Kidney (tissue), 14 donors: ENCODE results near the gene UBASH3B. TPM values are rescaled to one million over a fixed set of nuclear protein-coding genes. Genes with fewer than 3 reads are reported as not detected.

Experiments
- DNase-seq, 5 donors: peaks; one replicate each; pipeline ENCODE4 v3.0.0-alpha.2; 2013 to 2020
- FAIRE-seq: peaks from 2 replicates; lab custom pipeline; 2012; peaks lifted over from hg19 to GRCh38; lab: Jason Lieb, UNC
- H3K27ac ChIP-seq, 2 donors: one replicate each; pipeline ENCODE4 v1.7.0; 2013; ENCODE audit warnings: low read depth in 2 of 2, low read length in 2 of 2, inconsistent platforms in 1 of 2
- H3K27me3 ChIP-seq: one replicate; pipeline ENCODE4 v1.7.1; 2013; ENCODE audit warnings: low read length, inconsistent platforms; ENCODE audit not compliant: control insufficient read depth, insufficient read depth
- H3K36me3 ChIP-seq, 3 donors: one replicate each; pipeline versions ENCODE4 v1.7.0 to v1.7.1; 2013; ENCODE audit warnings: low read length in 3 of 3, control low read depth in 1 of 3, inconsistent platforms in 1 of 3; ENCODE audit not compliant: insufficient read depth in 3 of 3, control insufficient read depth in 2 of 3
- H3K4me1 ChIP-seq, 3 donors: one replicate each; pipeline versions ENCODE4 v1.7.0 to v1.7.1; 2013; ENCODE audit warnings: low read length in 3 of 3, inconsistent platforms in 1 of 3, low read depth in 1 of 3; ENCODE audit not compliant: control insufficient read depth in 2 of 3, insufficient read depth in 2 of 3
- H3K4me3 ChIP-seq, 3 donors: one replicate each; pipeline versions ENCODE4 v1.7.0 to v1.8.1; 2013; ENCODE audit warnings: low read length in 3 of 3, control low read depth in 1 of 3, inconsistent platforms in 1 of 3
- H3K9ac ChIP-seq, 3 donors: one replicate each; pipeline versions ENCODE4 v1.7.0 to v1.7.1; 2013; ENCODE audit warnings: low read length in 3 of 3, control low read depth in 1 of 3, inconsistent platforms in 1 of 3
- H3K9me3 ChIP-seq, 3 donors: one replicate each; pipeline versions ENCODE4 v1.7.0 to v1.7.1; 2013; ENCODE audit warnings: low read length in 3 of 3, control low read depth in 1 of 3, inconsistent platforms in 1 of 3; ENCODE audit not compliant: control insufficient read depth in 2 of 3, insufficient read depth in 1 of 3
- intact Hi-C: fragments of 100-400 bp; cut with DNase I; formaldehyde crosslinking; loops from one replicate; pipeline ENCODE4 v1.11.1; 2022
- polyA plus RNA-seq: library from polyadenylated mRNA; stranded (reverse); fragments of 350-450 nt; fragmentation: Illumina TruSeq; extraction: RNeasy Lipid Tissue Mini Kit (QIAGEN cat#74804); gene quantifications from one replicate; pipeline ENCODE4 v1.2.3, GENCODE V29; 2014; ENCODE audit warnings: low read depth, low replicate concordance; ENCODE audit not compliant: insufficient read depth
- total RNA-seq: library from RNA; stranded (reverse); fragmentation: NEBNext Ultra II Directional; extraction: Animal tissue kit (Norgen Biotek cat#: 25700); gene quantifications from one replicate; pipeline ENCODE4 v1.2.1, GENCODE V29; 2021
- TF ChIP-seq, protein P1 (sequence below): IDR thresholded peaks from 3 replicates; pipeline ENCODE4 v1.5.1; 2012; ENCODE audit warnings: mild to moderate bottlenecking, moderate library complexity, borderline replicate concordance; ENCODE audit not compliant: insufficient read depth; ENCODE audit errors: extremely low read depth
- donor health status: control.
- donor health status: control.
- donor health status: control.
- donor health status: control.
- donor health status: control.
- donor health status: DM: yes; HTN: yes; CAD: no.
- donor health status: Normal renal cell carcinoma (clear cell type).

Gene UBASH3B
- total and polyA plus RNA-seq, 2 donors from 2014 or later = 0.62 to 22.8 TPM

DNA sequence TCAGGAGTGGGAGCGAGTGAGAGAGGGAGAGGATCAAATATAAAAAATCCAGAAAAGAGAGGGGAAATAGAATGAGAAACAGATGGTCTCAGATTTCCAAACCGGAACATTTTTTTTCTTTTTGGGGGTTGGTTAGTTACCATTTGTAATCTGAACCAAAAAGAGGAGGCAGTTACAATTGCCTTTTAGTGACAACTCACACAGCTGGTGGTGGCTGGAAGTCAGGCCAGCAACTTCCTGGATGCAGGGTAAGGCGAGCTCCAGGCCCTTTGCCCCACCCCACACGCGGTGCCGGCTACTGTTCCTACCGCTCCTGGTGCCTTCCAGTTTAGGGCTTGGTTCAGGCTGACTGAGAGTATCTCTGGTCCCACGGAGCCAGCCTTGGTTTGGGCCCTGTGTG lies 21.0 kb upstream of the UBASH3B start:
- no peak overlapping the region for H3K4me3 ChIP-seq
- H3K36me3 ChIP-seq = no peaks in the 10 kb centered on the region
- H3K27me3 ChIP-seq = no peaks in the 10 kb centered on the region
- FAIRE-seq (no peak), DNase-seq (peak; percentile 44 to 77 (median 60))
- TF ChIP-seq, protein P1, sequence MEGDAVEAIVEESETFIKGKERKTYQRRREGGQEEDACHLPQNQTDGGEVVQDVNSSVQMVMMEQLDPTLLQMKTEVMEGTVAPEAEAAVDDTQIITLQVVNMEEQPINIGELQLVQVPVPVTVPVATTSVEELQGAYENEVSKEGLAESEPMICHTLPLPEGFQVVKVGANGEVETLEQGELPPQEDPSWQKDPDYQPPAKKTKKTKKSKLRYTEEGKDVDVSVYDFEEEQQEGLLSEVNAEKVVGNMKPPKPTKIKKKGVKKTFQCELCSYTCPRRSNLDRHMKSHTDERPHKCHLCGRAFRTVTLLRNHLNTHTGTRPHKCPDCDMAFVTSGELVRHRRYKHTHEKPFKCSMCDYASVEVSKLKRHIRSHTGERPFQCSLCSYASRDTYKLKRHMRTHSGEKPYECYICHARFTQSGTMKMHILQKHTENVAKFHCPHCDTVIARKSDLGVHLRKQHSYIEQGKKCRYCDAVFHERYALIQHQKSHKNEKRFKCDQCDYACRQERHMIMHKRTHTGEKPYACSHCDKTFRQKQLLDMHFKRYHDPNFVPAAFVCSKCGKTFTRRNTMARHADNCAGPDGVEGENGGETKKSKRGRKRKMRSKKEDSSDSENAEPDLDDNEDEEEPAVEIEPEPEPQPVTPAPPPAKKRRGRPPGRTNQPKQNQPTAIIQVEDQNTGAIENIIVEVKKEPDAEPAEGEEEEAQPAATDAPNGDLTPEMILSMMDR = no peak
- no peak overlapping the region for H3K27ac ChIP-seq
- no peaks in the 10 kb centered on the region for H3K4me1 ChIP-seq
- no peaks in the 10 kb centered on the region for H3K9me3 ChIP-seq
- no peak overlapping the region for H3K9ac ChIP-seq
- intact Hi-C loops = loop anchor here (10.0 kb wide), 1 partner anchor 150 kb away; no protein-coding TSS in a partner anchor

GRCh38 chr11:122637541-122637940 lies 18.0 kb upstream of the UBASH3B start:
- H3K4me1 ChIP-seq = no peaks in the 10 kb centered on the region
- H3K36me3 ChIP-seq = no peaks in the 10 kb centered on the region
- H3K9me3 ChIP-seq = no peaks in the 10 kb centered on the region
- TF ChIP-seq, protein P1 = no peak
- no peak overlapping the region for H3K9ac ChIP-seq
- intact Hi-C loops = loop anchor here (10.0 kb wide), 1 partner anchor 147 kb away; no protein-coding TSS in a partner anchor
- H3K27ac ChIP-seq = no peak overlapping the region
- FAIRE-seq (no peak), DNase-seq (no peak)
- no peaks in the 10 kb centered on the region for H3K27me3 ChIP-seq
- no peak overlapping the region for H3K4me3 ChIP-seq

DNA sequence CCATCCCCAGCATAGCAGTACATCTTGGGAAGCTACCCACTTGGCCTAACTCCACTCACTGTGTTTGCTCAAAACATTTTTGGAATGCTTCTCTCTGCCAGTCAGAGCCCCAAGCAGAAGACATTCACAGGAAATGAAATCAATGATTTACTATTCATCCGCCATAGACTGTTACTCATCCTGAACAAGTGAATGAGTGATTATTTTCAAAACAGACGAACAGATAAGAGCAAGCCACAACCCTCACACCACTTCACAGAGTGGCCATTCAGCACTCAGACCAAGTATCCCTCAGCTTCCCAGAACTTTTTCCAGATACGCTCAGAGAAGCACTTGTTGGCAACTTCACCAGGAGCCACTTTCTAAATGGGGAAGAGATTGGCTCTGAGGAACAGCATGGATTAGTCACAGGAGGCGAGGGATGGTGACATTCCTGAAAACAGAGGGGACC lies 13.0 kb upstream of the UBASH3B start:
- no peak for FAIRE-seq
- no peaks in the 10 kb centered on the region for H3K27me3 ChIP-seq
- DNase-seq = peak in 1 of 5 donors; percentile 34

More for the DNA sequence above, 13.0 kb upstream of the UBASH3B start:
- Histone ChIP-seq H3K4me3 (no peak overlapping the region), H3K27ac (no peak overlapping the region), H3K4me1 (no peaks in the 10 kb centered on the region), H3K9ac (no peak overlapping the region), H3K9me3 (no peaks in the 10 kb centered on the region), H3K36me3 (no peaks in the 10 kb centered on the region)
- TF ChIP-seq, protein P1 = no peak
- intact Hi-C loops = no loop called here
